NCI-H1105 (cell line): ENCODE results near the gene SPI1.
A peak's percentile ranks its signal among the peaks of the same experiment; 100 is the strongest.
"Not testable (repeated sequence)": the region's sequence is repeated elsewhere in the genome, so short reads cannot be mapped to it uniquely, and the experiment has no call there.

ENCODE experiments used
- DNase-seq: peaks from one replicate; lab custom pipeline; 2025; lab: John Stamatoyannopoulos, UW

Gene SPI1

GRCh38 chr11:47340010-47340409 lies 38.3 kb downstream of the SPI1 start:
- no peak for DNase-seq

DNA sequence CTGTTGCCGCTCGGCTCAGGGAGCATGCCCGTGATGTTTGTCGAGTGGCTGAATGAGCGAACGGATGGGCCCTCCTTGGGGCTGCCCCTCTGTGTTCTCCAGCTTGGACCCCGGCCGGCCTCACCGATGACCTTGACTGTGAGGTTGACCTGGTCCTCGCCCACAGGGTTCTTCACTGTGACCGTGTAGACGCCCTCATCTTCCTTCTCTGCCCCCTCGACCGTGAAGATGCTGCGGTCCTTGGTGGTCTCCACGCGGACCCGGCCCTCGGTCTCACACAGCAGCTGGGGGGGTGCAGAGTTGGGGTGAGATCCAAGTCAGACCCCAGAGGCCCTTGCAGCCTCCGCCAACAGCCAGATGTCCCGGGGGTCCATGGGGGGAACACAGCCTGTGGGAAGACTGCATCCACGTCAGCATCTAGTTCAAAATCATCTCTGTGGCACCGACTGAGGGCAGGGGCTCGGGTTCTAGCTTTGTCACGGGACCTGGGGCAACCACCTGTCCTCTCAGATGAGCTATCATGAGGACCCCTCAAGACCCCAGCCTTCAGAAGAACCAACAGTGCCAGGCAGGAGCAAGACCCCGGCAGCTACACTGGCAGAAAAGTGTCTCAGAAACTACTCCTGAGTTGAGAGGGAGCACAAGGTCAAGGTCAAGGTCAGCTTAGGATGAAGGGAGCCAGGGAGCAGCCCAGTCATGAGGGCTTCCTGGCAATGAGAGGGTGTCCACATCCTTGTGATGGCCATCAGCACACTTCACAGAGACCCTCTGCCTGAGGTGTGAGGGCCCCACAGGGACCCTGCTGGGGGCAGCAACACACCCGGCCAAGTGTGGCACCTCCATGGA lies 39.7 kb downstream of the SPI1 start:
- DNase-seq, result no peak

DNA sequence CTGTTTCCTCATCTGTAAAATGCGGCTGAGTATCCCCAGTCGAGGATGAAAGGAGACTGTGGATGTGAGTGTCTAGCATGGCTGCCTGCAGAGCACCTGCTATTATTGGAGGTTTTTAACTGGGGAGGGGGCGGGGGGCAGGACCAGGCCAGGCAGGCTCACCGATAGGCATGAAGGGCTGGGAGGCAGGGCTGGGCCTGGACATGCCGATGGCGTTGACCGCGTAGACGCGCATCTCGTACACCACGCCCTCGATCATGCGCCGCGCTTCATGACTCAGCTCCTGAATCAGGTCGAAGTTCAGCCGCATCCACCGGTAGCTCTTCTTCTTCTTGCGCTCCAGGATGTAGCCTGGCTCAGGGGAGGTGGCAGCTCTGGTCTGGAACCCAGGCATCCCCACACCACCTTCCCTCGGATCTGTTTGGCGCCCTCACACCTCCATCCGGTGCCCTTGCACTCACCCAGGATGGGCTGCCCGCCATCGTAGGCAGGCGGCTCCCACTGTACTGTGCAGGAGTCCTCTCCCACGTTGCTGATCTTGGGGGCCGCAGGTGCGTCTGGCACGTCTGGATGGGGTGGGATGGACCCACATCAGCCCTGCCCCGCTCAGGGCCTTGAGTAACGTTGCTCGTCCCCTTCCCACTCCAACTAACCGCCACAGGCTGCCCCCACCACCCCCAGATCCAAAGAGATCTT lies 41.0 kb downstream of the SPI1 start:
- no peak for DNase-seq

DNA sequence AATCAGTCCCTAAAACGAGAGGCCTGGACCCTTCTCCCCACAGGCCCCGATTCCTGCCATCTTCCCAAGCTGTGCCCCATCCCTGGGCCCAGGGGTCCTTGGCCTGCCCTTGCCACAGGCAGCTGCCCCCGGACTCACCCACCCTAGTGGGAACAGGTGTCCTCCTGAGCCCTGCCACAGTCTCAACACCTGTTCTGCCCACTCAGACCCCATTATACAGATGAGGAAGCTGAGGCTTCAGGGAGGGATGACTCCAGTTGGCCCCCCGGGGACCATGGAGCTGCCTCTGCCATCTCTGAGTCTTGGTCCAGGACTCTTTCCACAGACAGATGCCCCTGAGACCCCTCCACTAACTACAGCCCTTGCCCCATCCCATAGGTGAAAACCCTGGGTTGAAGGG lies 41.8 kb downstream of the SPI1 start:
- no peak for DNase-seq

DNA sequence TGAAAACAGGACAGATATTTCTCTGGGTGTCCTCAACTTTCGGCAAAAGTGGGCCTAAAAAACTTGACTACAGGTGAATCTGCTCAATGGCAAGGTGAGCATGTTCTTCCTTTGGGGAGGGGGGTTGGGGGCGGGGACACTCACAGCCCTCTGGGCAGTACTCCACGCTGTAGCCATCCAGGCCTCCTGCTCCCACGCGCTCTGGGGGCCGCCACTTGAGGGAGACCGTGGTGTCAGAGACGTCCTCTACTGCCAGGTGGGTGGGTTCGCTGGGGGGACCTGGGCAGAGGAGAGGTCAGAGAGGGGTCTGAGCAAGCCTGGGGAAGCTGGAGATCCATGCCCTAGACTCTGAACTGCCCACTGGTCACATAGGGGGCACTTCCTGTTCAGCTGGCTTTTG lies 42.6 kb downstream of the SPI1 start:
- DNase-seq, result no peak

GRCh38 chr11:47334699-47335411 lies 43.5 kb downstream of the SPI1 start:
- DNase-seq, result not testable (repeated sequence)

- no peak for DNase-seq
Observed at GRCh38 chr11:47333886-47334443, 44.4 kb downstream of the SPI1 start.

DNA sequence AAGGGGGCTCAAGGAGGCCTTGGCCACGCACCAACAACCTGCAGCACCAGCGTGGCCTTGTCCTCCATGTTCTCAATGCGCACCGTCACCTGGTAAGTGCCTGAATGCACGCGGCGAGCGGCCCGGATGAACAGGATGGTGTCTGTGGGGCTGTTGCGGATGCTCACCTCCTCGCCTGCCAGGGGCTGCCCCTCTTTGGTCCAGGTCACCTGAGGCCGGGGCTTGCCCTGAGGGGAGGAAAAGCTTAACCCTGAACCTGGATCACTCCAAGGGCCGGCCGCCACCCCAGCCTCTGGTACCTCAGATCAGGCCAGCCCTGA lies 44.9 kb downstream of the SPI1 start:
- no peak for DNase-seq

DNA sequence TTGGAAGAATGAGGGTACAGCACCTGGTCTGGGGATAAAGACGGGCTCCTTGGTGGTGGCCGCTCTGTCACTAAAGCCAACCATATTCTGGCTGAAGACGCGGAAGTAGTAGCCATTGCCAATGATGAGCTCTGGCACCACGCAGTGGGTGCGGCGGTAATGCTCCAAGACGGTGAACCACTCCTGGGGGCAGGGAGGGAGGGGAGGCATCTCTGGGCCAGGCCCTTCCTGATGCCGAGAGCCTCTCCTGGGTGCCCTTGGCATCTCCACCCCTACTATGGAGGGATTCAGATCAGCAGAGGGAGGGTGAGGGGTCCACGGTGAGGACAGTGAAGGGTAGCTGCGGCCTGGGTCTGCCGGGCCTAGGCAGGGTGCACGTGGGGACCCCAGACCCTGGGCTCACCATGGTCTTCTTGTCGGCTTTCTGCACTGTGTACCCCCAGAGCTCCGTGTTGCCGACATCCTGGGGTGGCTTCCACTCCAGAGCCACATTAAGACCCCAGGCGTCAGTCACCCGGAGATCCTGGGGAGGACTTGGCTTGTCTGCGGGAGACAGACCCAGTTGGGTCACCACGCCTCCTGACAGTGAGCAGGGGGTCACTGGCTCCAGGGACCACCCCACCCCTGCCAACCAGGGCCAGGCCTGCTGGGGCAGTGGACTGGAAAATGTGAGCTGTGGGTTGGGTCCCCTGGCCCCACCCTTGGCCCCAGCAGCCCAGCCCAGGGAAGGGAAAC lies 45.4 kb downstream of the SPI1 start:
- DNase-seq, result no peak

DNA sequence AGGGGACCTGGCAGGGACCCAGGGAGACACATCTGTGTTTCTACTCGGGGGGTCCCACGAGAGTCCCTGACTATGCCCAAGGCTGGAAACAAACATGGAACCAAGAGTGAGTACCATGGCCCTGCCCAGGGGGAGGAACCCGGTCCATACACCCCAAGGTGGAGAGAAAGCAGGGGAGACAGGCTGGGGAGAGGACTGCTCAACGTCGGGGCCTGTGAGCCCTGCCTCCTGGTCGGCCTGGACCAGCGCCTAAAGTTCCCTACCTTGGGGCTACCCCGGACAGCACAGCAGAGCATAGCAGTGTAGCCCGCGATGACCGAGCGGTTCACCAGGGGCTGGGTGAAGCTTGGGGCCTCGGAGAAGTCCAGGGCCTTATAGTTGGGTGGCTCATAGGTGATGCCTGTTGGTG lies 46.0 kb downstream of the SPI1 start:
- DNase-seq, result no peak

- no peak for DNase-seq
Observed at GRCh38 chr11:47331454-47332302, 46.7 kb downstream of the SPI1 start.

- no peak for DNase-seq
Observed at GRCh38 chr11:47329987-47330931, 48.1 kb downstream of the SPI1 start.

DNA sequence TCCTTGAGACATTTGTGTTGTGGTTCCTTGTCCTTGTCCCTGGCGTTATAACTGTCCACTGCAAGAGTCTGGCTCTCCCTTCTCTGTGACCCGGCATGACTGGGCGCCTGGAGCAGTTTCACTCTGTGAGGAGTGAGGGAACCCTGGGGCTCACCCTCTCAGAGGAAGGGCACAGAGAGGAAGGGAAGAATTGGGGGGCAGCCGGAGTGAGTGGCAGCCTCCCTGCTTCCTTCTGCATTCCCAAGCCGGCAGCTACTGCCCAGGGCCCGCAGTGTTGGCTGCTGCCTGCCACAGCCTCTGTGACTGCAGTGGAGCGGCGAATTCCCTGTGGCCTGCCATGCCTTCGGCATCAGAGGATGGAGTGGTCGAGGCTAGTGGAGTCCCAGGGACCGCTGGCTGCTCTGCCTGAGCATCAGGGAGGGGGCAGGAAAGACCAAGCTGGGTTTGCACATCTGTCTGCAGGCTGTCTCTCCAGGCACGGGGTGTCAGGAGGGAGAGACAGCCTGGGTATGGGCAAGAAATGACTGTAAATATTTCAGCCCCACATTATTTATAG lies 48.8 kb downstream of the SPI1 start:
- no peak for DNase-seq

GRCh38 chr11:47328449-47329390 lies 49.6 kb downstream of the SPI1 start:
- no peak for DNase-seq

DNA sequence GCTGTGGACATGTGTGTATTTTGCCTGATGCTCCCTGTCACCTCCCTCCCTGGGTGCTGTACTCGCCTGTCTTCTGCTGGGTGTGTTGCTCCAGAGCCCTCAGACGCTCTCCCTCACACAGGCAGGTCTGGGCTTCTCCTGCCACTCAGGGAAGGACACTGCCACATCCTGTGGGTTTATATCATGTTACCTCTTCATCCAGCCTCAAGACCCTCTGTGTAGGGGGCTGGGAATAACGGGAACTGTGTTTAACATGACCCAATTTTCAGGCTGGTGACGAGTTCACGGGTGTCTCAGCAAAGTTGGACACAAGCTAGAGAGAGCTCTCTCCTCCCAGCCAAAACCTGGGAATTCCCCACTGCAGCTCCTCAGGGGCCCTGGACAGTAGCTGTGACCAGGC lies 50.4 kb downstream of the SPI1 start:
- DNase-seq, result no peak

DNA sequence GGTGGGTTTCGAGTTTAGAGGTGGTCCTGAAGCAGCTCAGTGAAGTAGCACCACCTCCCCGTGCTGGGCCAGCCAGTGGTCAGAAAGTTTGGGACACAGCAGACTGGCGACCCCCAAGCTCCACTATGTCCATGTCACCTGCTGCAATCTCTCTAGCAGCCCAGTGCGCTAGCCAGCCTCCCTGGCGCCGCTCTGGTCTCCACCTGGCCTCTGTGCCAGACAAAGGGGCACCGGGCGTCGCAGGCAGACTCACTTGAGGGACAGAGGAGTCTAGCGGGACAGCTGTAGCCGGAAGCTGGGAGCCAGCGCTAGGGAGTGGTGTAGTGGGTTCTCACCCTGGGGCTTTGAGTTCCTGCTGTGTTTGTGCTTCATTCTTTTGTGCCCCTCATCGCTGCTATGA lies 51.3 kb downstream of the SPI1 start:
- DNase-seq, result peak; percentile 93

- DNase-seq, result no peak
Observed at GRCh38 chr11:47326198-47326597, 52.1 kb downstream of the SPI1 start.

DNA sequence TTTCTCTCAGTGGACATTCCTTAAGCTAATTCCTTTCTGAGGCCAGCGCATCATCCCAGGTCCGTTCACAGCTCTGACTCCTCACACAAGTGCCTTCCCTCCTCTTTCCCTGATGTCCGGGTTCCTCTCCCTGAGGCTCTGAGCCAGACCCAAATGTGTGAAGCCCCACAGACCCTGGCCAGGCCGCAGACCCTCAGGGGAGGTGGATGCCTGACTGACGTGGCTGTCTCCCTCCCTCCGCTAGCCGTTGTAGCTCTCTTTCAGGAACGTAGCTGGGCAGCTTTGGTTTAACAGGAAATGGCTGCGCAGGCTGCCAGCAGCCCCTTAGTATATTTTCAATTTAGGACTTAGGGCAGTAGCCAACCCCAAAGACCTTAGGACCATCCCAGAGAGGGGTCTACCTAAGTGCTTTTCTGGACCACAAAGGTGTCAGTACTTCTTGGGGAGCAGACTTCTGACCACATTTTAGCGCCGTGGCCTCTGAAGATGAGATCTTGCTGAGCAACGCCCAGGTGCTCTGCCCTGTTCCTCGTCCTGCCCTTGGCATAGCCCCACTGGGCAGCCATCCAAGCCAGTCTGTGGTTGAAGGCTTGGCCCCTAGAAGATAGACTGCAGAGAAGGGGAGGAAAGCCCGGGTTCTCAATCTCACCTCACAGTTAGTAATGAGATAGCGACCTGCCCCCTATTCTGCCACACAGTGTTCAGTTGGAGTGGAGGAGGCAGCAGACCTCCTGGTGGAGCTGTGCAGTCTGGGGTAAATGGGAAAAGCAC lies 52.9 kb downstream of the SPI1 start:
- peak; percentile 53 for DNase-seq
